ENCODE measurements around the gene GPATCH4.
"Not testable (repeated sequence)": the region's sequence is repeated elsewhere in the genome, so short reads cannot be mapped to it uniquely, and the experiment has no call there.

GPATCH4 gene

DNA sequence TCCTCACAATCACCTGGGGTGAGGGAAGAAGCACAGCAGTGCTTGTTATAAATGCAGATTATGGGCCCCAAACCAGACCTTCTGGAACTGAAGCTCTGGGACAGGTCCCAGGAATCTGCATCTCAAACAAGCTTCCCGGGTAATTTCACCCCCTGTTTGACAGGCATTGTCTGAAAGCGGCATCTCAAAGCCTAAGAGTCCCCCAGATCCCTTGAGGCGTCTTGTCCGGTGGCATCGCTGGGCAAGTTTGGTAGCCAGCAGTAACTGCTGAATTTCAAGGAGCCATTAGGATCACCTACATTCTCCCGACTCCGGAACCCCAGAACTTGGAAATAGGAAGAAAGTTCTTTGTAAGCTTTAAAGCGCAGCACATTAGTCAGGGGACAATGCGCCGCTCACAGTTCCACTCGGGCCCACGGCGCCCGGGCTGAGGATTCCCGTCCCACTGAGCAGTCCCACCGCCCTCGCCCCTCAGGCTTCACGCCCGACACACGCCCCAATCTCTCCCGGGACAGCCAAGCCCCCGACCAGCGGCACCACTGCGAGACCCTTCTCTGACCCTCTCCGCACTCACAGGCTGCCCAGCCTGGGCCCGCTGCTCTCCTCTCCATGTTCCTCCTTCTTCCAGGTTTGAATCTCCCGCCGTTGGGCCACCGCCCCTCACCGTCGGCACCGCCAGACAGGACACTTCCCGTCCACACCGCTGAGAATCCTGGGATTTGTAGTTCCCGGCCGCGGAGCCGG is 29.2 kb downstream of the GPATCH4 start, which contains the start of gene IQGAP3:
TSS of gene IQGAP3 (minus strand) at position 647 of the 744 bp plus-strand sequence. CDS start at position 611, 36 bp downstream.
- DNase-seq = peak; percentile 72

- no peak for DNase-seq
These were observed 29.9 kb downstream of the GPATCH4 start for GRCh38 chr1:156571261-156571852.

DNA sequence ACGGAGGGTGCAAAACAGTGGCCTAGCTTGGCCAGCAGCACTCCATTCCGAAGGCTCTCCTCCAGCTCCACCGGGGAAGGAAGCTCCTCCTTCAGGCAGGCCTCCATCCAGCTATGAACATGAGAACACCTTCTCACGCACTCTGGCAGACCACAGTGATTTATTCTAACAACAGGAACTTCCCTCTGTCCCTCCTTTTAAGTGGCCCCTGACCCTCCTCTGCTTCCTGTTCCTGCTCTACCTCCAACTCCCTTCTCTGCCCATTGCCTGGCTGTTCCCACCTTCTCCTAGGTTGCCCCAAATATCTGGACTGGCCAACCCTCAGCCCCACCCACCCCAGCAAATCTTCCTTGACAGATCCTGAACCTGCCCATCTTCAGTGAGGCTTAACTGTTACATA is 34.8 kb downstream of the GPATCH4 start:
- no peak for DNase-seq

DNA sequence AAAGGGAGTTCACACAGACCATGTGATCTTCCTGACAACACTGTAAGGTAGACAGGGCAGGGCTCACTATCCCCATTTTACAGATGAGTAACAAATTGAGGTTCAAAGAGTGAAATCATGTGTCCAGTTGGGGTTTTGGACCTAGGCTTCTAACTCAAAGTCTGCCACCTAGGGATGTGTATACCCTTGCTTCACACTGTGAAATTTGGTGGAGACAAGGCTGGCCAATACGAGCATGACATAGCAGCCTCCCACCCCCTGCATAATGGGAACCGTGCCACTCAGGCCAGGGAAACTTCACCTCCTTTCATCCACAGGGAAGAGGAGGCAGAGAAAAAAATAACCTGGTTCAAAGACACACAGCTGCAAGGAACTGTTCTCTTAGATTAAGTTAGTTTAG is 35.8 kb downstream of the GPATCH4 start:
- DNase-seq = no peak

DNA sequence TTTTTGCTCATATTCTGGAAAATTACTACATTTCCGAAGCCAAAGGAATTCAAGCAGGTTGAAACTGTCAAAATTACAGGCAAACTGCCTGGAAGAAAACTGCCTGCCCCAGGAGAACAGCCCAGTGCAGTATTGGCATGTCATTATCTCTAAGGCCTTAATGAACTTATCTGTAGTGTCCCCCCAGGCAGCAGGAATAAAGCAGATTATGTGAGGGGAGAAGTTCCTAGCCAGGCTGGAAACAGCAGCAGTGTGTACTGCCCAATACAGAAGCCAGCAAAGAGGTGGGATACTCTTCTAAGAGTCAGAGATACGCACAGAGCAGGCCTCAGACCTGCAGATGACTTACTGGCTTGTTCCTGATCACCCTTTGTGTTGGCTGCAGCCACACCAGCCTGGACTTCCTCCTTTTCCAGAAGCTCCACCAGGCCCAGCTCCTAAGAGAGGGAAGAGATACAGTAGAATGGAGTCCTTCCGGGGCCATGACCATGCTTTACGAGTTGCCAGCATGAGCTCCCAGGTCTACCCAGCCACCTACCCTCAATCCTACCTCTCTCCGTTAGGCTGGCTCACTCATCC is 40.6 kb downstream of the GPATCH4 start:
- no peak for DNase-seq

GRCh38 chr1:156559797-156560385 is 41.4 kb downstream of the GPATCH4 start:
- DNase-seq = no peak

DNA sequence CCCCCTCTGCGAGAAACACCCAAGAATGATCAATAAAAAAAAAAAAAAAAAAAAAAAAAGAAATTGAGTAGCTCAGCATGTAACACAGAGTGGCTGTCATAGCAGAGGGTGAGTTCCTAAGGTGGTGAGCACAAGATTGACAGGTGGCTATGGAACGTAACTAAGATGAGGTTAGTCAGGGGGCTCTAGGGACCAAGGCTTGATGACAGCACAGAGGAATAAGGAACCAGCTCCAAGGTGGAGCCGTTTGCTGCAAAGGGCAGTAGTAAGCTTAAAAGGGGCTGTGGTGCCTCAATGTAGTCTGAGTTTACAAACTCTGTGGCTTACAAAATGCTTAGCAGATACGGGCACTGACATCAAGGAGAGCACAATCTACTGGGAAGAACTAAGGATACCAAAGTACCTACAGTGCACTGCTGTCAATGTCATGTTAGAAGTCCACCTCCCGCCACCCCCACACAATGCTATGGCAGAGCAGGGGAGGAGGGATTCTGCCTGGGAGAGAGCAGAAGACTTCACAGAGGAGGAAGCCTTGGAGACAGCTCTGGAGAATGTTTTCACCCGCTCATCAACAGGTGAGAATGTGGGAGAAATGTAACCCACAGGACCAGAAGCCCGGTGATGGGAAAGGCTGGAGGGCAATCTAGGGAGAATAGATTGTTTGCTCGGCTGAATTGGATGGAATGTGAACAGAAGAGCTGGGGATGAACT is 42.0 kb downstream of the GPATCH4 start:
- no peak for DNase-seq

- DNase-seq = no peak
These were observed 44.9 kb downstream of the GPATCH4 start for GRCh38 chr1:156556354-156556753.

DNA sequence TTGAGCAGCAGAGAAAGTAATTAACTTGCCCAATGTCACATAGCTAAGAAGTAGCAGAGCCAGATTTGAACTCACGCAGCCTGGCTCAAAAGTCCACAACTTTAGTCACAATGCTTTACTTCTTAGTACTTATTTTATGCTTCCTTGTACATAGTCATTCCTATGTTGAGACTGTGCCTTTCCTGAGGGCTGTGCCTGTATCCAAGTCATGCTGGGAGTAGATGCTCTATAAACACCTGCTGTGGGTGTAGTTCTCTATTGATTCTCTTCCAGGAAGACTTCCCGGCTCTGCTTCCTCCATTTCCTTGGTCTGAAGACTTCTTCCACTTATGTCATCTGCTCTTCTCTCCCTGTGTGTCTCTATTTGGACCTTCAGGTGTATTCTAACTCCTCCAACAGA is 45.6 kb downstream of the GPATCH4 start:
- no peak for DNase-seq

DNA sequence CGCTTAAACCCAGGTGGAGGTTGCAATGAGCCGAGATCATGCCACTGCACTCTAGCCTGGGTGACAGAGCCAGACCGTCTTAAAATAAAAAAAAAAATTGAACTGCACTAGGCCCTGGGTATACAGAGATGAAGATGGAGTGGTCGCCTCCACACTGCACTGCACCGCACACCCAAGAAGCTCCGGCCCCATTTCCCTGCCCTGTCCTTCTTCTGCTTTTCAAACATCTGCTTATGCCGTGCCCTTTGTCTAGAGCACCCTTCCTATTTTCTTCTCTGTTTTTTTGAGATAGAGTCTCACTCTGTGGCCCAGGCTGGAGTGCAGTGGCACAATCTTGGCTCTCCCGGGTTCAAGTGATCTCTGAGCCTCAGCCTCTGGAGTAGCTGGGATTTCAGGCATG is 46.3 kb downstream of the GPATCH4 start:
- DNase-seq = no peak

GRCh38 chr1:156553860-156554485 is 47.3 kb downstream of the GPATCH4 start:
- no peak for DNase-seq

DNA sequence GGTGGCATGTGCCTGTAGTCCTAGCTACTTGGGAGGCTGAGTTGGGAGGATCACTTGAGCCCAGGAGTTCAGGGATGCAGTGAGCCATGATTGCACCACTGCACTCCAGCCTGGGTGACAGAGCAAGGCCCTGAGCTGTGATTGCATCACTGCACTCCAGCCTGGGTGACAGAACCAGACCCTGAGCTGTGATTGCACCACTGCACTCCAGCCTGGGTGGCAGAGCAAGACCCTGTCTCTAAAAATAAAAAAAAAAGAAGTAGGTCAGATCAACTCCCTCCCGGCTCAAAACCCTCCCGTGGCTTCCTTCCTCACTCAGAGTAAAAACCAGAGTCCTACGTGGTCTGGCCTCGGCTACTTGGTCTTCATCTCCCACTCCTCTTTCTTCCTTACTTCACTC is 48.3 kb downstream of the GPATCH4 start:
- not testable (repeated sequence) for DNase-seq

- DNase-seq = no peak
These were observed 48.8 kb downstream of the GPATCH4 start for GRCh38 chr1:156552518-156552917.

DNA sequence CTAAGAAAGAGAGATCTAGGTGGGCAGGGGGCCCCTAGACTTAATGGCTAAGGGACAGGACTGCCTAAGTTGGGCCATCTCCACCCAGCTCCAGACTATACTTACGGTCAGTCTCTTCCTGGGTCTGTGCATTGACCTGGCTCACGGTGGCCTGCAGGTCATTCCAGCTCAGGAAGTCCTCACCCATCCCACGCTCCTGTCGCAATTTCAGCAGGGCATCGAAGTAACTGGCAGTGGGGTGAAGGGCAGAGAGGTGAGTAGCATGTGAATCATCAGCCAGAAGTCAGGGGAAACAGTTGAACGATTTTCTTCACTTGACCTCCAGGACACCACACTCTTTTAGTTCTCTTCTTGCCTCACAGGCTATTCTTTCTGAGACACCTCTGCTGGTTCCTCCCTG is 49.4 kb downstream of the GPATCH4 start:
- no peak for DNase-seq

DNA sequence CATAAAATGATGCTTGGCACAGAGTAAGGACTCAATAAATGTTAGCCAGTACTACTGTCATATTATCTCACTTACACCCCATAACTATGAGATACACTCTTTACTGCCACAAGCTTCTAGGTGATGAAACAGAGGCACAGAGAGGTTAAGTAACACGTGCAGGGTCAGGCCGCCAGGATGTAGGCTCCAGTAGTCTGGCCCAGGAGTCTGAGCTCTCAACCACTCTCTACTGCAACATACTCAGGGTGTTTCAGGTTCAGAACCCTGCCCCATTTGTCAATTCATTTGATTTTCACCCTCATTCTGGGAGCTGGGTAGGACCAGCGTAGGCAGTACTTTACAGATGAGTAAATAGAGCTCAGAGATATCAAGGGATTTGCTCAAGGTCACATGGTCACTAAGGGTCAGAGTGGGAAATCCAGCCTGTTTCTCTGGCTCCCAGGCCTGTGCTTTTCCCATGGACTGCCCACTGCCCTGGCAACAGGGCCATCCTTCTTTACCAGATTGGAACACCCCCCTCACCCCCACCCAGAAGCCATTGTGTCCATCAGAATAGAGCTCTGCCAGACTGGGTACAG is 50.1 kb downstream of the GPATCH4 start:
- DNase-seq = no peak

GRCh38 chr1:156550346-156550745 is 50.9 kb downstream of the GPATCH4 start:
- DNase-seq = no peak

- no peak for DNase-seq
These were observed 51.4 kb downstream of the GPATCH4 start for GRCh38 chr1:156549831-156550230.

DNA sequence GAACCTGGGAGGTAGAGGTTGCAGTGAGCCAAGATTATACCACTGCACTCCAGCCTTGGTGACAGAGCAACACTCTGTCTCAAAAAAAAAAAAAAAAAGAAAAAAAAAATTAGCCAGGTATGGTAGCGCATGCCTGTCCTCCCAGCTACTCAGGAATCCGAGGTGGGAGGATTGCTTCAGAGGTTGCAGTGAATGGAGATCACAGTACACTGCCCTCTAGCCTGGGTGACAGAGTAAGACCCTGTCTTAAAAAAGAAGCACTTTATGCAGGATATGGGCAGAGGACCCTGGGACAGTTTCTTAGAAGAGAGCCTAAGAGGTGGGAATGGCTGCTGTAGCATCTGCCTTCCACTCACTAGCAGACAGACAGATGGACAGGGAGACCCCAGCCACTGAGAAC is 51.9 kb downstream of the GPATCH4 start:
- DNase-seq = no peak

- no peak for DNase-seq
These were observed 53.3 kb downstream of the GPATCH4 start for GRCh38 chr1:156547982-156548381.

- no peak for DNase-seq
These were observed 53.8 kb downstream of the GPATCH4 start for GRCh38 chr1:156547434-156547833.

- no peak for DNase-seq
These were observed 55.0 kb downstream of the GPATCH4 start for GRCh38 chr1:156546267-156546666.

DNA sequence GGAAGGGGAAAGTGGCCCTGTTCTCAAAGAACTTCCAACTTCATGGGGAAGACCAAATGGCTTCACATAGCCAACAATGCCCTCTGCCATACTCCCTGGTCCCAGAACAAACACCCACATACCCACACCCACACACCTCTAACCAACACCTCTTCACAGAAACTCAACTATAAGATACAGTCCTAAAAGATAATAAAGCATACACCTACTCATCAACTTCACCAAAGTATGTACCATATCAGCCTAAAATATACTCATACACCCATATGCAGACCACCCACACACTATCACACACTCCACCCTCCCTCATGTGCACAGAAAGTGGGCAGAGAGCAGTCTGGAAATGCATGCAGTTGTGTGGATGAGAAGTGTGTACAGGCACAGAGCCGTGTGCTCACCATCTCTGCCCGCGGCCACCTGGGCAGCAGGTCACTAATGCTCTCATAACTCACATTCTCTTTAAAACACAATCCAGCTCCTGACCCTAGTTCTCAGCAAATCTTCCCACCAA is 56.6 kb downstream of the GPATCH4 start:
- DNase-seq = no peak

Measured in NCI-H1105 (cell line).